NCI-H1048 (cell line): Measurements from ENCODE around the gene ZNF710.
"Not testable (repeated sequence)": the region's sequence is repeated elsewhere in the genome, so short reads cannot be mapped to it uniquely, and the experiment has no call there.

Experiments used
- DNase-seq: peaks from one replicate; lab custom pipeline; 2025; lab: John Stamatoyannopoulos, UW

ZNF710 gene

DNA sequence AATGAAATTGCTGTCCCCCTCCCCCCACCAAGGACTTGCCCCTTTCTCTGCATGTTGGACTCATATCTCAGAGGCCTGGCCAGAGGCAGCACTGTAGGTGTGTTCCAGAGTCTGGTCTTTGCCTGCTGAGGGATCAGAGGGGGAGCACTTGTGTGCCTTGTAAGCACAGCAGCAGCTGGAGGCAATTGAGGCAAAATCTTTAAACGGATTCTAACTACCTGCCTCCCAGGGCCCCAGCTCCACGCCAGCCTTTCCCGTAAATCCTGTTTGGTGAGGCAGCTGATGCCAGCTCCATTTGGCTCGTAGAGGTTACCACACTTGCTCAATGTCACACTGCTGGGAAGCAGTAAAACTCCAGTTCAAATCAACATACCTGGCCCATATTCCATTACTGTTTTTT, 103.4 kb downstream of the ZNF710 start:
- no peak for DNase-seq

DNA sequence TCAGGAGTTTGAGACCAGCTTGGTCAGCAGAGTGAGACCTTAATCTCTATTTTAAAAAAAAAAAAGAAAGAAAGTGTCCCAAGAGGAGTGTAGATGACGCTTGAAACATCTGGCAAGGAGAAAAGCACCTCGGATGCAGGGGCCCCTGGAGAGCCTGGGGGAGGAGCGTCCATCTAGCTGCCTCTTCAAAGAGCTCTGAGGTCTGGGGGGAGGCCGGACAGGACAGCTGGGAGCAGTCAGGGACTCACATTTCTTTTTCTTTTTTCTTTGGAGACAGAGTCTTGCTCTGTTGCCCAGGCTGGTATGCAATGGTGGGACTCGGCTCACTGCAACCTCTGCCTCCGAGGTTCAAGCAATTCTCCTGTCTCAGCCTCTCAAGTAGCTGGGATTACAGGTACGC, 104.4 kb downstream of the ZNF710 start:
- DNase-seq = no peak

DNA sequence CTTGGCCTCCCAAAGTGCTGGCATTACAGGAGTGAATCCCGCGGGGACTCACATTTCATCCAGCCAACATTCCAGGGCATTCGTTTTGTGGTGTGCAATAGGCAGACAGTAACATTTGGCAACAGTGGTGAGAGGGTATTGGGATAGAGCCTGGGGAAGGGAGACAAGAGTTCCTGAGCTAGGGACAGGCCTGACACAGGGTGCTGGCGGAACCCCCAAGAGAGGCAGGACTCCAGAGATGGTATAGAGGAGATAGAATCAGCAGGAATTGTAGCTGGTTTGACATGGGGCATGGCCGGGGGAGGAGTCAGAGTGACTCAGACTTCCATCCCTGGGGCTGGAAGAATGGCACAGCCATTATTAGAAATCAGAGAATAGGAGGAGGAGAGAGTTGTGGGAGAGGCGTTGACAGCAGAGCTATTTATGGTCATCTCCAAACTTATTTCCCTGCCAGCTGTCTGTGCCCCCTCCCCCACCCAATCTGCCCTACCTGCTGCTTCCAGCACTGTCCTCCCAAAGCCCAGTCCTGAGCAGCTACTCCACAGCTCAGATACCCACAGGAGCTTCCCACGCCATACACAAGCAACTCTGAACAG, 105.5 kb downstream of the ZNF710 start:
- DNase-seq = no peak

DNA sequence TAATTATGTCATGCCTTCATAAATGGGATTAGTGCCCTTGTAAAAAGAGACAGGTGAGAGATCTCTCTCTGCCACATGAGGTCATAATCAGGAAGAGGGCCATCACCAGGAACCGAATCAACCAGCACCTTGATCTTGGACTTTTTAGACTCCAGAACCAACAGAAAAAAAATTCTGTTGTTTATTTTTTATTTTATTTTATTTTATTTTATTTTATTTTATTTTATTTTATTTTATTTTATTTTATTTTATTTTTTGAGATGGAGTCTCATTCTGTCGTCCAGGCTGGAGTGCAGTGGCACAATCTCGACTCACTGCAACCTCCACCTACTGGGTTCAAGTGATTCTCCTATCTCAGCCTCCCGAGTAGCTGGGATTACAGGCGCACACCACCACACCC, 106.9 kb downstream of the ZNF710 start:
- not testable (repeated sequence) for DNase-seq

- not testable (repeated sequence) for DNase-seq
Measured at GRCh38 chr15:90109163-90109751, 108.1 kb downstream of the ZNF710 start.

- DNase-seq = no peak
Measured at GRCh38 chr15:90113166-90113565, 112.0 kb downstream of the ZNF710 start.

GRCh38 chr15:90114451-90114901, 113.4 kb downstream of the ZNF710 start:
- DNase-seq = no peak

DNA sequence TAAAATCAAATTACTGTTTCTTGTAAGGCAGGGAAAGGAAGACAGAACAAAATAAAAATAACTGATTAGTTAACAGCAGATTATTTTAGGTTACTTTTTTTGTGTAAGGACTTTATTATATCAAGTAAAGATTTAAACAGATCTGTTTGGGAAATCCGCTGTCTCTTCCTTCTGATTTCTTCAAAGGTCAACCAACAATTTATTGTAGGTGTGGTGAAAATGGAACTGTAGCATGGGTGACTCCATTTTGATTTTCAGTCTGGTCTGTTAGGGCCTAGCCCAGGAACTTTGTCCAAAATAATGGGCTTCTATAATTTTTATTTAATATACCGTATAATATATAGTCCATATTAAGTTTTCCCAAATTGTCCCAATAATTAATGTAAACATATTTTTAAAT, 114.7 kb downstream of the ZNF710 start:
- DNase-seq = no peak

GRCh38 chr15:90119367-90119766, 118.2 kb downstream of the ZNF710 start:
- DNase-seq = no peak

- DNase-seq = no peak
Measured at GRCh38 chr15:90121086-90121485, 120.0 kb downstream of the ZNF710 start.

GRCh38 chr15:90124507-90124906, 123.4 kb downstream of the ZNF710 start:
- no peak for DNase-seq

DNA sequence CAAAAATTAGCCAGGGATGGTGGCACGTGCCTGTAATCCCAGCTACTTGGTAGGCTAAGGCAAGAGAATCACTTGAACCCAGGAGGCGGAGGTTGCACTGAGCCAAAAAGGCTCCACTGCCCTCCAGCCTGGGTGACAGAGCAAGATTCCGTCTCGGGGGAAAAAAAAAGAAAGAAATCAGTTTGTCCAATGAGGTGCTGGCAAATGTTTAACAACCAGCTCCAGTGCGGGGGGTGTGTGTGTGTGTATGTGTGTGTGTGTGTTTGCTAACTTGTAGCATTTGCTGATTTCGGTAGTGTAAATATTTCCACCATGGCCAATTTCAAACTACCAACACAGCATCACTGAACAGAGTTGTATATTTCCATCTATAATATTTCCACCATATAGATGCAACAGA, 124.9 kb downstream of the ZNF710 start:
- no peak for DNase-seq

- no peak for DNase-seq
Measured at GRCh38 chr15:90126596-90127435, 125.7 kb downstream of the ZNF710 start.

DNA sequence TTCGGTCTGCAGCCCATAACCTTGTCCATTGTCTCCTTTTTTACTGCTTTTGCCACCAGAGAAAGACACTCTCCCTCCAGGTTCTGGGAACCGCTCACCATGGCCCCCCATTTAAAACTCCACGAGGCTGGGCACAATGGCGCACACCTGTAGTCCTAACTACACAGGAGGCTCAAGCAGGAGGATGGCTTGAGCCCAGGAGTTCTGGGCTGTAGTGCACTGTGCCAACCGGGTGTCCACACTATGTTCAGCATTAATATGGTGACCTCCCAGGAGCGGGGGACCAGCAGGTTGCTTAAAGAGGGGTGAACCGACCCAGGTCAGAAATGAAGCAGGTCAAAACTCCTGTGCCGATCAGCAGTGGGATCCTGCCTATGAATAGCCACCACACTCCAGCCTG, 129.2 kb downstream of the ZNF710 start:
- DNase-seq = no peak
